HEK293 (cell line): Measurements from ENCODE around the gene KLK6.
A peak's percentile ranks its signal among the peaks of the same experiment; 100 is the strongest.

ENCODE experiments used
- CTCF ChIA-PET: fragments of 350-600 bp; formaldehyde crosslinking; extraction: SDS; loops from one replicate; lab custom pipeline; 2021; ENCODE audit warnings: antibody characterized with exemption; lab: Yijun Ruan, JAX
- POLR2A ChIA-PET: fragments of 300-600 bp; formaldehyde crosslinking; extraction: SDS; loops from one replicate; lab custom pipeline; 2020; ENCODE audit warnings: antibody characterized with exemption, inconsistent platforms; lab: Yijun Ruan, JAX
- H3K27ac ChIP-seq: fragments of 200-500 bp; sonication (Bioruptor generic); 2 replicates; pipeline ENCODE4 v1.5.1; 2014; ENCODE audit warnings: low read depth, low read length, control low read depth, inconsistent platforms; ENCODE audit errors: extremely low read depth
- H3K36me3 ChIP-seq, 2 experiments: fragments of 200-500 bp in 1 of 2; sonication (Bioruptor generic) in 1 of 2; 1 replicate in 1 of 2; 2 replicates in 1 of 2; pipeline ENCODE4 v1.5.1; 2014 to 2017; ENCODE audit warnings: inconsistent platforms in 2 of 2, low read length in 2 of 2; ENCODE audit not compliant: control insufficient read depth in 2 of 2, insufficient read depth in 1 of 2
- H3K4me1 ChIP-seq: fragments of 200-500 bp; sonication (Bioruptor generic); 2 replicates; pipeline ENCODE4 v1.5.1; 2014; ENCODE audit warnings: mild to moderate bottlenecking, low read length, inconsistent platforms; ENCODE audit not compliant: control insufficient read depth, insufficient read depth
- H3K4me3 ChIP-seq: 2 replicates; pipeline ENCODE4 v1.5.1; 2011; ENCODE audit warnings: low read depth, mild to moderate bottlenecking, control low read depth, low read length, moderate library complexity
- H3K9me3 ChIP-seq: fragments of 200-500 bp; sonication (Bioruptor generic); 2 replicates; pipeline ENCODE4 v1.5.1; 2014; ENCODE audit warnings: low read depth, low read length, inconsistent platforms; ENCODE audit not compliant: control insufficient read depth, insufficient read depth
- BCL11A ChIP-seq: fragments of 450-650 bp; formaldehyde crosslinking; IDR thresholded peaks from 2 replicates; pipeline ENCODE4 v1.5.1; 2016; ENCODE audit warnings: low read depth, missing biosample characterization, missing genetic modification characterization
- GLIS1 ChIP-seq: fragments of 450-650 bp; formaldehyde crosslinking; IDR thresholded peaks from 2 replicates; pipeline ENCODE4 v1.5.1; 2016; ENCODE audit warnings: missing biosample characterization, missing genetic modification characterization
- PATZ1 ChIP-seq: fragments of 450-650 bp; formaldehyde crosslinking; IDR thresholded peaks from 2 replicates; pipeline ENCODE4 v1.5.1; 2016; ENCODE audit warnings: missing biosample characterization, missing genetic modification characterization
- RBAK ChIP-seq: fragments of 450-650 bp; formaldehyde crosslinking; IDR thresholded peaks from 2 replicates; pipeline ENCODE4 v1.5.1; 2016; ENCODE audit warnings: missing biosample characterization, missing genetic modification characterization
- REST ChIP-seq: fragments of 450-650 bp; formaldehyde crosslinking; IDR thresholded peaks from 2 replicates; pipeline ENCODE4 v1.5.1; 2016; ENCODE audit warnings: missing biosample characterization, missing genetic modification characterization
- SALL2 ChIP-seq: fragments of 450-650 bp; formaldehyde crosslinking; IDR thresholded peaks from 2 replicates; pipeline ENCODE4 v1.5.0; 2017; ENCODE audit warnings: missing biosample characterization, mild to moderate bottlenecking, missing genetic modification characterization, borderline replicate concordance
- SP7 ChIP-seq: fragments of 450-650 bp; formaldehyde crosslinking; IDR thresholded peaks from 2 replicates; pipeline ENCODE4 v1.5.1; 2016; ENCODE audit warnings: missing biosample characterization, missing genetic modification characterization
- ZBTB48 ChIP-seq: fragments of 450-650 bp; formaldehyde crosslinking; IDR thresholded peaks from 2 replicates; pipeline ENCODE4 v1.5.1; 2016; ENCODE audit warnings: missing biosample characterization, missing genetic modification characterization
- ZBTB49 ChIP-seq: fragments of 450-650 bp; formaldehyde crosslinking; IDR thresholded peaks from 2 replicates; pipeline ENCODE4 v1.5.1; 2016; ENCODE audit warnings: missing biosample characterization, missing genetic modification characterization, low read depth
- ZNF121 ChIP-seq: fragments of 450-650 bp; formaldehyde crosslinking; IDR thresholded peaks from 2 replicates; pipeline ENCODE4 v1.5.1; 2016; ENCODE audit warnings: missing biosample characterization, missing genetic modification characterization
- ZNF174 ChIP-seq: fragments of 450-650 bp; formaldehyde crosslinking; IDR thresholded peaks from 2 replicates; pipeline ENCODE4 v1.5.0; 2017; ENCODE audit warnings: missing biosample characterization, mild to moderate bottlenecking, missing genetic modification characterization
- ZNF239 ChIP-seq: fragments of 450-650 bp; formaldehyde crosslinking; IDR thresholded peaks from 2 replicates; pipeline ENCODE4 v1.5.1; 2016; ENCODE audit warnings: missing biosample characterization, missing genetic modification characterization
- ZNF274 ChIP-seq, 2 experiments: fragments of 200-500 bp in 1 of 2; fragments of 450-650 bp in 1 of 2; sonication (Bioruptor generic) in 1 of 2; formaldehyde crosslinking in 1 of 2; IDR thresholded peaks; 2 replicates each; pipeline versions ENCODE4 v1.5.1 to v1.6.1; 2014 to 2016; ENCODE audit warnings: borderline replicate concordance in 1 of 2, inconsistent platforms in 1 of 2, low read length in 1 of 2, missing biosample characterization in 1 of 2, missing genetic modification characterization in 1 of 2
- ZNF354C ChIP-seq: fragments of 450-650 bp; formaldehyde crosslinking; IDR thresholded peaks from 2 replicates; pipeline ENCODE4 v1.5.1; 2016; ENCODE audit warnings: missing biosample characterization, missing genetic modification characterization, low read depth, borderline replicate concordance
- ZNF488 ChIP-seq: fragments of 450-650 bp; formaldehyde crosslinking; IDR thresholded peaks from 2 replicates; pipeline ENCODE4 v1.5.1; 2016; ENCODE audit warnings: missing biosample characterization, missing genetic modification characterization
- ZNF549 ChIP-seq: fragments of 450-650 bp; IDR thresholded peaks from 2 replicates; pipeline ENCODE4 v1.5.1; 2018; ENCODE audit warnings: missing biosample characterization, missing genetic modification characterization, mild to moderate bottlenecking, inconsistent platforms, moderate library complexity
- ZNF692 ChIP-seq: fragments of 450-650 bp; formaldehyde crosslinking; IDR thresholded peaks from 2 replicates; pipeline ENCODE4 v1.5.1; 2016; ENCODE audit warnings: missing biosample characterization, missing genetic modification characterization

The KLK6 gene

GRCh38 chr19:50926144-50926543, 43.2 kb downstream of the KLK6 start:
- Histone ChIP-seq H3K27ac (no peak overlapping the region), H3K9me3 (no peaks in the 10 kb centered on the region), H3K4me3 (no peak overlapping the region), H3K4me1 (peaks cover 3% of the 10 kb centered on the region), H3K36me3 (no peaks in the 10 kb centered on the region)
- ChIA-PET CTCF (interaction anchor here (0.6 to 2.4 kb wide), 8 partner anchors 11 to 779 kb away, joined by 3 to 10 read pairs (median 4); no protein-coding TSS in a partner anchor), POLR2A (no interaction called here)
- no peak for TF ChIP-seq PATZ1
- TF ChIP-seq REST (tag by site-specific recombination) = peak; percentile 73

- POLR2A ChIA-PET = no interaction called here
- CTCF ChIA-PET = interaction anchor here (0.6 to 2.4 kb wide), 9 partner anchors 10 to 778 kb away, joined by 3 to 10 read pairs (median 3); no protein-coding TSS in a partner anchor
These were observed 43.7 kb downstream of the KLK6 start for GRCh38 chr19:50925734-50926133.

GRCh38 chr19:50924586-50924985, 44.8 kb downstream of the KLK6 start:
- Histone ChIP-seq H3K9me3 (no peaks in the 10 kb centered on the region), H3K27ac (no peak overlapping the region), H3K36me3 (no peaks in the 10 kb centered on the region), H3K4me3 (no peak overlapping the region), H3K4me1 (peaks cover 3% of the 10 kb centered on the region)
- ChIA-PET CTCF (interaction anchor here (0.7 to 2.4 kb wide), 7 partner anchors 11 to 345 kb away, joined by 3 to 10 read pairs (median 5); no protein-coding TSS in a partner anchor), POLR2A (interaction anchor here (0.7 kb wide), 1 partner anchor 18 kb away, joined by 3 read pairs; no protein-coding TSS in a partner anchor)
- TF ChIP-seq RBAK (tag by site-specific recombination) (no peak), ZNF274 (IDR thresholded peaks at IDR 0.05; ENCODE audit: low read length) (no peak), ZNF274 (tag by site-specific recombination; IDR thresholded peaks at IDR 0.05; ENCODE audit: borderline replicate concordance) (no peak), ZNF121 (tag by site-specific recombination) (no peak), SALL2 (tag by site-specific recombination) (no peak), ZNF692 (tag by site-specific recombination) (no peak), ZNF354C (tag by site-specific recombination) (no peak)

More at GRCh38 chr19:50925734-50926133, 43.7 kb downstream of the KLK6 start:
- H3K4me3 ChIP-seq = no peak overlapping the region
- H3K27ac ChIP-seq = no peak overlapping the region
- no peaks in the 10 kb centered on the region for H3K9me3 ChIP-seq
- H3K36me3 ChIP-seq = no peaks in the 10 kb centered on the region
- no peak for TF ChIP-seq GLIS1 (tag by site-specific recombination)
- TF ChIP-seq ZNF488 (tag by site-specific recombination) = no peak
- TF ChIP-seq ZNF174 (tag by site-specific recombination) = no peak
- no peak for TF ChIP-seq ZBTB49 (tag by site-specific recombination)
- no peak for TF ChIP-seq ZNF239 (tag by site-specific recombination)
- TF ChIP-seq SP7 = no peak
- TF ChIP-seq ZBTB48 (tag by site-specific recombination) = no peak
- TF ChIP-seq ZNF549 (tag by site-specific recombination) = no peak
- no peak for TF ChIP-seq BCL11A (tag by site-specific recombination)
- peaks cover 3% of the 10 kb centered on the region for H3K4me1 ChIP-seq
